B cell (primary cell): ENCODE data around the gene SMIM22. TPM values are rescaled to one million over a fixed set of nuclear protein-coding genes. Genes with fewer than 3 reads are reported as not detected.

ENCODE experiments used
- ATAC-seq: fragments of 200-7000 bp; cut with Tn5 transposase; one replicate; pipeline ENCODE4 v1.10.0; 2021; ENCODE audit warnings: low read depth, mild to moderate bottlenecking, moderate number of reproducible peaks, moderate library complexity
- CTCF ChIA-PET: fragments of 350-600 bp; sonication (Branson Sonifier 250); formaldehyde crosslinking; loops from one replicate; lab custom pipeline; 2021; ENCODE audit warnings: antibody characterized with exemption, inconsistent platforms; lab: Charles Lee
- POLR2A ChIA-PET: fragments of 350-600 bp; sonication (Branson Sonifier 250); formaldehyde crosslinking; loops from one replicate; lab custom pipeline; 2021; ENCODE audit warnings: antibody characterized with exemption; lab: Charles Lee
- DNase-seq: peaks from one replicate; pipeline ENCODE4 v3.0.0; 2013
- H2AFZ ChIP-seq: 2 replicates; pipeline ENCODE4 v1.6.1; 2012; ENCODE audit warnings: mild to moderate bottlenecking, low read depth, low read length; ENCODE audit not compliant: insufficient read depth, poor library complexity, severe bottlenecking
- H3K27ac ChIP-seq, 2 donors: 1 replicate in 1 of 2; 2 replicates in 1 of 2; pipeline ENCODE4 v1.5.1; 2012 to 2013; ENCODE audit warnings: low read length in 2 of 2, mild to moderate bottlenecking in 2 of 2, moderate library complexity in 1 of 2
- H3K27me3 ChIP-seq, 4 experiments: fragments of 200-600 bp in 1 of 4; sonication (generic) in 1 of 4; replicated peaks in 1 of 4; 1 replicate in 2 of 4; 2 replicates in 2 of 4; pipeline versions ENCODE4 v1.6.1 to v1.7.0; 2013 to 2016; ENCODE audit warnings: low read length in 3 of 4, mild to moderate bottlenecking in 2 of 4, mixed read lengths in 1 of 4, moderate library complexity in 1 of 4; ENCODE audit not compliant: insufficient read depth in 4 of 4, control insufficient read depth in 3 of 4; ENCODE audit errors: control extremely low read depth in 1 of 4
- H3K36me3 ChIP-seq, 2 experiments: replicated peaks in 1 of 2; 1 replicate in 1 of 2; 2 replicates in 1 of 2; pipeline versions ENCODE4 v1.6.1 to v1.7.1; 2013; ENCODE audit warnings: low read length in 1 of 2; ENCODE audit not compliant: insufficient read depth in 2 of 2, control insufficient read depth in 1 of 2; ENCODE audit errors: control extremely low read depth in 1 of 2, extremely low read depth in 1 of 2
- H3K4me1 ChIP-seq, 2 donors: fragments of 200-600 bp in 1 of 2; sonication (generic) in 1 of 2; 1 replicate in 1 of 2; 2 replicates in 1 of 2; pipeline versions ENCODE4 v1.5.1 to v1.6.1; 2013 to 2017; ENCODE audit warnings: low read length in 2 of 2; ENCODE audit not compliant: control insufficient read depth in 2 of 2, insufficient read depth in 2 of 2
- H3K4me2 ChIP-seq: replicated peaks from 2 replicates; pipeline ENCODE3; 2012; ENCODE audit warnings: mild to moderate bottlenecking, low read depth, low read length; ENCODE audit not compliant: poor library complexity, severe bottlenecking
- H3K4me3 ChIP-seq, 5 experiments: fragments of 200-600 bp in 1 of 5; sonication (generic) in 1 of 5; 1 replicate in 3 of 5; 2 replicates in 2 of 5; pipeline versions ENCODE4 v1.5.1 to v1.7.0; 2011 to 2016; ENCODE audit warnings: low read length in 4 of 5, mild to moderate bottlenecking in 4 of 5, low read depth in 2 of 5, control low read depth in 1 of 5, moderate library complexity in 1 of 5; ENCODE audit not compliant: insufficient read depth in 1 of 5; ENCODE audit errors: control extremely low read depth in 1 of 5, extremely low read depth in 1 of 5
- H3K79me2 ChIP-seq: fragments of 200-600 bp; sonication (generic); one replicate; pipeline ENCODE4 v1.6.0; 2016; ENCODE audit warnings: low read length; ENCODE audit not compliant: control insufficient read depth, insufficient read depth
- H3K9ac ChIP-seq: fragments of 200-600 bp; sonication (generic); 2 replicates; pipeline ENCODE4 v1.6.1; 2017; ENCODE audit warnings: mild to moderate bottlenecking, low read length, moderate library complexity
- H3K9me3 ChIP-seq, 3 donors: one replicate each; pipeline versions ENCODE4 v1.6.1 to v1.7.1; 2013; ENCODE audit warnings: low read length in 2 of 3; ENCODE audit not compliant: control insufficient read depth in 2 of 3, insufficient read depth in 1 of 3; ENCODE audit errors: control extremely low read depth in 1 of 3
- H4K20me1 ChIP-seq: 2 replicates; pipeline ENCODE4 v1.6.0; 2012; ENCODE audit warnings: mild to moderate bottlenecking, low read length; ENCODE audit not compliant: insufficient read depth, control insufficient read depth, poor library complexity, severe bottlenecking
- H3K27ac Mint-ChIP-seq: one replicate; pipeline ENCODE4 v1.8.0; 2021; ENCODE audit warnings: mixed read lengths
- H3K27me3 Mint-ChIP-seq: one replicate; pipeline ENCODE4 v1.8.0; 2021; ENCODE audit warnings: mixed read lengths
- H3K4me1 Mint-ChIP-seq: one replicate; pipeline ENCODE4 v1.8.0; 2021; ENCODE audit warnings: mixed read lengths
- H3K4me3 Mint-ChIP-seq: one replicate; pipeline ENCODE4 v1.8.0; 2021; ENCODE audit warnings: mixed read lengths
- H3K9me3 Mint-ChIP-seq: one replicate; pipeline ENCODE4 v1.8.0; 2022; ENCODE audit warnings: mixed read lengths; ENCODE audit not compliant: insufficient read depth
- CTCF ChIP-seq: fragments of 200-600 bp; IDR thresholded peaks from one replicate; pipeline ENCODE4 v1.8.0; 2022; ENCODE audit warnings: antibody characterized with exemption, mild to moderate bottlenecking
- EZH2 ChIP-seq: IDR thresholded peaks from 2 replicates; pipeline ENCODE4 v1.6.1; 2012; ENCODE audit warnings: borderline replicate concordance, low read depth, mild to moderate bottlenecking, moderate library complexity, low read length; ENCODE audit not compliant: insufficient read depth, poor library complexity, severe bottlenecking
- WGBS: methylation state at CpG from one replicate; pipeline ENCODE4 v1.1.5; 2013; ENCODE audit warnings: missing lambda C conversion rate; ENCODE audit not compliant: insufficient coverage; 5-methylcytosine and 5-hydroxymethylcytosine counted together
- intact Hi-C: fragments of 100-400 bp; cut with micrococcal nuclease; formaldehyde crosslinking; loops from one replicate; pipeline ENCODE4 v1.10.0; 2022
- polyA plus RNA-seq: library from polyadenylated mRNA; depleted of rRNA; stranded (reverse); fragments of >200 nt; gene quantifications from 2 replicates; pipeline ENCODE4 v1.2.3, GENCODE V29; 2012
- total RNA-seq, 2 donors: library from RNA; stranded (reverse); fragments of 120-200 nt in 1 of 2; gene quantifications; 1 replicate in 1 of 2; 2 replicates in 1 of 2; pipeline versions ENCODE4 v1.2.3 to v1.2.4, GENCODE V29; 2013 to 2022

The SMIM22 gene
- total and polyA plus RNA-seq, 2 donors (not counting 1 experiment from before 2014, with no cell fraction given), result not detected

- H3K4me2 ChIP-seq, result no peak overlapping the region
- ATAC-seq (no peak), DNase-seq (no peak)
- 100% methylated on average over 2 of the region's 6 CpGs for WGBS
- ChIA-PET CTCF (interaction anchor here (0.7 kb wide), 1 partner anchor 78 kb away, joined by 3 read pairs; no protein-coding TSS in a partner anchor), POLR2A (interaction anchor here (0.7 kb wide), 1 partner anchor 8 kb away, joined by 3 read pairs; no protein-coding TSS in a partner anchor)
- intact Hi-C loops, result no loop called here
- H3K9me3 Mint-ChIP-seq, result no peaks in the 10 kb centered on the region
- H3K9ac ChIP-seq, result no peak overlapping the region
- H3K4me3 ChIP-seq, result no peak overlapping the region
- H3K36me3 ChIP-seq, result peaks cover 1 to 28% of the 10 kb centered on the region in 2 experiments
- no peaks in the 10 kb centered on the region for H3K9me3 ChIP-seq
- no peaks in the 10 kb centered on the region for H4K20me1 ChIP-seq
- TF ChIP-seq CTCF (no peak), EZH2 (no peak)
- no peak overlapping the region for H2AFZ ChIP-seq
- H3K27ac ChIP-seq, result no peak overlapping the region
- H3K4me3 Mint-ChIP-seq, result no peak overlapping the region
- H3K27me3 ChIP-seq, result no peaks in the 10 kb centered on the region
- H3K27me3 Mint-ChIP-seq, result no peaks in the 10 kb centered on the region
- peaks cover 12% of the 10 kb centered on the region for H3K4me1 Mint-ChIP-seq
- no peak overlapping the region for H3K27ac Mint-ChIP-seq
- H3K79me2 ChIP-seq, result no peaks in the 10 kb centered on the region
- peaks cover 13% of the 10 kb centered on the region in 2 donors for H3K4me1 ChIP-seq
Measured at GRCh38 chr16:4806280-4806679, 11.1 kb downstream of the SMIM22 start.

GRCh38 chr16:4811242-4811641, 16.1 kb downstream of the SMIM22 start:
- no peaks in the 10 kb centered on the region for H3K27me3 Mint-ChIP-seq
- CTCF ChIA-PET, result no interaction called here
- H3K4me3 Mint-ChIP-seq, result no peak overlapping the region
- Histone ChIP-seq H3K79me2 (no peaks in the 10 kb centered on the region), H3K27ac (no peak overlapping the region), H3K4me3 (no peak overlapping the region), H3K9me3 (no peaks in the 10 kb centered on the region), H4K20me1 (no peaks in the 10 kb centered on the region), H3K36me3 (peaks cover 1 to 51% of the 10 kb centered on the region in 2 experiments), H3K4me2 (no peak overlapping the region), H3K27me3 (no peaks in the 10 kb centered on the region), H3K4me1 (no peaks in the 10 kb centered on the region), H2AFZ (no peak overlapping the region), H3K9ac (no peak overlapping the region)
- ATAC-seq (no peak), DNase-seq (no peak)
- TF ChIP-seq CTCF (no peak), EZH2 (no peak)
- H3K4me1 Mint-ChIP-seq, result no peaks in the 10 kb centered on the region
- H3K9me3 Mint-ChIP-seq, result no peaks in the 10 kb centered on the region
- intact Hi-C loops, result no loop called here
- POLR2A ChIA-PET, result interaction anchor here (0.7 kb wide), 1 partner anchor 54 kb away, joined by 4 read pairs; no protein-coding TSS in a partner anchor
- 100% methylated on average over 2 of the region's 3 CpGs for WGBS
- no peak overlapping the region for H3K27ac Mint-ChIP-seq
